Duodenal mucosa (tissue), 2 donors: ENCODE data around the gene DMD.
"Not testable (repeated sequence)": the region's sequence is repeated elsewhere in the genome, so short reads cannot be mapped to it uniquely, and the experiment has no call there.

Source experiments
- H3K27ac ChIP-seq: one replicate; pipeline ENCODE4 v1.7.0; 2013; ENCODE audit warnings: low read depth, low read length
- H3K27me3 ChIP-seq, 2 donors: one replicate each; pipeline ENCODE4 v1.7.0; 2013; ENCODE audit warnings: low read length in 2 of 2, control low read depth in 1 of 2; ENCODE audit not compliant: insufficient read depth in 2 of 2, control insufficient read depth in 1 of 2
- H3K36me3 ChIP-seq, 2 donors: one replicate each; pipeline ENCODE4 v1.7.0; 2013; ENCODE audit warnings: low read length in 2 of 2, control low read depth in 1 of 2; ENCODE audit not compliant: insufficient read depth in 2 of 2, control insufficient read depth in 1 of 2
- H3K4me1 ChIP-seq, 2 donors: one replicate each; pipeline ENCODE4 v1.7.0; 2013; ENCODE audit warnings: low read length in 2 of 2, control low read depth in 1 of 2; ENCODE audit not compliant: insufficient read depth in 2 of 2, control insufficient read depth in 1 of 2
- H3K4me3 ChIP-seq, 2 donors: one replicate each; pipeline ENCODE4 v1.7.0; 2013; ENCODE audit warnings: low read length in 2 of 2, low read depth in 1 of 2
- H3K9ac ChIP-seq, 2 donors: one replicate each; pipeline ENCODE4 v1.7.0; 2013; ENCODE audit warnings: low read length in 2 of 2, low read depth in 1 of 2
- H3K9me3 ChIP-seq, 2 donors: one replicate each; pipeline ENCODE4 v1.7.0; 2013; ENCODE audit warnings: low read length in 2 of 2, control low read depth in 1 of 2; ENCODE audit not compliant: control insufficient read depth in 1 of 2

The DMD gene

DNA sequence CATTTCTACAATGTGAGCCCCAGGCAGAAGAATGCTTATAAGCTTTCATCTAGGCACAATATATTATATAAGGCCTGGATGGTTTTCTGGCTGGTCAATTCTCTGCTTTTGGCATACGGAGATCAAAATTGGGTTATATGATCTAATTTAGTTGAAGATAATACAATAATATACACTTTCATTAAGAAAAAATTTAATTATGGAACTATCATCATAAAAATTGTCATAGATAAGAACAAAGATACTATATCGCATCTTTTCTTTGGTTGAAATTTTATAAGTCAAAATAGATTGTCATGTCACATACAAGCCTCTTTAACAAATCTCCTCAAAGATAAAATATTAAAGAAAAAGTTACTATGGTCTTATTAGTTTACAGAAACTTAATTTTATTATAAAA, 17.1 kb downstream of the DMD start:
- Histone ChIP-seq H3K9me3 (no peaks in the 10 kb centered on the region), H3K27me3 (no peaks in the 10 kb centered on the region), H3K27ac (no peak overlapping the region), H3K36me3 (no peaks in the 10 kb centered on the region), H3K4me3 (no peak overlapping the region), H3K9ac (no peak overlapping the region), H3K4me1 (no peaks in the 10 kb centered on the region)

DNA sequence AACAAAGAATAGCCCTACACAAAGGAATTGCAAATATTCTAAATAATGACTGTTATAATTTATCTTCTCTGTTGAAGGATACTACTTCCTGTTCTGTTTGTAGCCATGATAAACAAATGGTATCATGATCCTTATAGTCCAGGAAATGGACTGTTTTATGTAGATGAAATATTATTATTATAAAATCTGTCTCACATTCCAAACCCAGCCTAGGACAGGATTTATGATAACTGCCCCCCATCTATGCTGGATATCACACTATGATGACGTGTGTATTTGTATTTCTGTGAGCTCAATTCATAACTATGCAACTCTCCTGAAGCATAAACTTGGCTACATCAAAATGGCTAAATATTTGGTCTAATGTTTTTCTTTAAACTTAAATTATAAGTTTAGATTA, 21.3 kb downstream of the DMD start:
- Histone ChIP-seq H3K27ac (no peak overlapping the region), H3K9me3 (no peaks in the 10 kb centered on the region), H3K4me1 (no peaks in the 10 kb centered on the region), H3K36me3 (no peaks in the 10 kb centered on the region), H3K9ac (no peak overlapping the region), H3K27me3 (no peaks in the 10 kb centered on the region), H3K4me3 (no peak overlapping the region)

DNA sequence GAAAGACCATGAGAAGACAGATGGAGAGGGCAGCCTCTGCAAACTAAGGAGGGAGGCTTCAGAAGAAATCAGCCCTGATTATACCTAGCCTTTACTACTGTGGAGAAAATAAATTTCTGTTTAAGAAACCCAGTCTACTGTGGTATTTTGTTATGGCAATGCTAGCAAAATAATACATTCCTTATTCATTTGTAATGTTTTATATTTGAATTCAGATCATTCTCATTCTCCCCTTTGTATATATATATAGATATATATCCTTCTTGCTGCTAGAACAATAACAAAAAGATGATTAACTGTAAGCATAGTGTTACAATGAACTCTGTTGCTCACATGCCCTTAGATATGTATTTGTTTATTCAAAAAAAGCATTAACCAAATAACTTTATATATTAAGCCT, 22.5 kb downstream of the DMD start:
- Histone ChIP-seq H3K4me1 (no peaks in the 10 kb centered on the region), H3K4me3 (no peak overlapping the region), H3K9me3 (no peaks in the 10 kb centered on the region), H3K27me3 (no peaks in the 10 kb centered on the region), H3K9ac (no peak overlapping the region), H3K27ac (no peak overlapping the region), H3K36me3 (no peaks in the 10 kb centered on the region)

DNA sequence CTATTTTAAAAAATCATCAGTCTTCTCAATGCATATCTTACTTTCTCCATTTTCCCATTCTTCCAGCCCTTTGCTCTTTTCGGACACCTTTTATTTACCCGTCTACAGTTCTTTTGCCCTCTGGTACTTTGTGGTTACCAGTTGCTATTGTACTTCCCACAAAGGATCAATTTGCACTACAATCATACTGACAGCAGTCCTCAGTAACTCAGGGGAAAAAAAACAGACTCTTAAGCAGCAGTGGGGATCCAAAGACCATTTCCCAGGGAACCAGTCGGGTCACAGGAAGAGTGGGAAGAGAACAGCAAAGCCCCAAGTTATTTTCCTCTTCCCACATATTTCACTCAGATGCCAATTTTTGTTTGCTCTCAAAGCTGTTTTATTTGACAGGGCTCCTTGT, 23.1 kb downstream of the DMD start:
- no peak overlapping the region for H3K27ac ChIP-seq

DNA sequence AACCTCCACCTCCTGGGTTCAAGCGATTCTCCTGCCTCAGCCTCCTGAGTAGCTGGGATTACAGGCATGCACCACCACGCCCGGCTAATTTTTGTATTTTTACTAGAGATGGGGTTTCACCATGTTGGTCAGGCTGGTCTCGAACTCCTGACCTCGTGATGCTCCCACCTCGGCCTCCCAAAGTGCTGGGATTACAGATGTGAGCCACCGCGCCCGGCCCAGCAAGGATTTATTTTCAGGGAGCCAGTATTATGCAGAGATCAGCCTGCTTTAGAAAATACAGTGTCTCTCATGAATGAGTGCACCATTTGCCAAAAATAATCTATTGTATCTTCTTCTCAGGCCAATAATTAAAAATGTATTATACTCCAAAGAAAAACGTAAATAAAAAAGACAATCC, 26.5 kb downstream of the DMD start:
- not testable (repeated sequence) for H3K9ac ChIP-seq, H3K4me1 ChIP-seq, H3K27me3 ChIP-seq, H3K36me3 ChIP-seq, H3K9me3 ChIP-seq, H3K27ac ChIP-seq, H3K4me3 ChIP-seq

More for the DNA sequence above, 23.1 kb downstream of the DMD start:
- H3K36me3 ChIP-seq = no peaks in the 10 kb centered on the region
- H3K27me3 ChIP-seq = no peaks in the 10 kb centered on the region
- no peaks in the 10 kb centered on the region for H3K4me1 ChIP-seq
- no peaks in the 10 kb centered on the region for H3K9me3 ChIP-seq
- no peak overlapping the region for H3K4me3 ChIP-seq
- H3K9ac ChIP-seq = no peak overlapping the region

DNA sequence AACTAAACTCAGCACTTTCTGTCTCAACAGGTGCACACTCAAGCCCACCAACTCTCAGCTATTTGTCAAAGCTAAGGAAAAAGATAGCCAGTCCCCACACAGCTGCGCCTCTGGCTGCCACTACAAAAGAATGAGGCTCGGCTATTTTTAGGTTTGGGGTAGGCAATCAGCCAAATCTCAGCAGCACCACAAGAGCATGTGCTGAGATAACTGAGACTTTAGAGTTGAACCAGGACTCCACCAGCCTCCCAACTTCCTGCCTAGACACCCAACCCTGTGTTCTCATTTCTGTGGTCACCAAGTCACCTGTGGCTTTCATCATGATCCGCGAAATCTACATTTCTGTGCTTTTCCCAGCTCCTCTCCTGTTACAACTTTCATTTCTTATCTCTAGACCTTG, 28.0 kb downstream of the DMD start:
- H3K9me3 ChIP-seq = no peaks in the 10 kb centered on the region
- H3K9ac ChIP-seq = no peak overlapping the region
- no peak overlapping the region for H3K27ac ChIP-seq
- no peaks in the 10 kb centered on the region for H3K4me1 ChIP-seq
- no peaks in the 10 kb centered on the region for H3K27me3 ChIP-seq
- no peaks in the 10 kb centered on the region for H3K36me3 ChIP-seq
- no peak overlapping the region for H3K4me3 ChIP-seq

DNA sequence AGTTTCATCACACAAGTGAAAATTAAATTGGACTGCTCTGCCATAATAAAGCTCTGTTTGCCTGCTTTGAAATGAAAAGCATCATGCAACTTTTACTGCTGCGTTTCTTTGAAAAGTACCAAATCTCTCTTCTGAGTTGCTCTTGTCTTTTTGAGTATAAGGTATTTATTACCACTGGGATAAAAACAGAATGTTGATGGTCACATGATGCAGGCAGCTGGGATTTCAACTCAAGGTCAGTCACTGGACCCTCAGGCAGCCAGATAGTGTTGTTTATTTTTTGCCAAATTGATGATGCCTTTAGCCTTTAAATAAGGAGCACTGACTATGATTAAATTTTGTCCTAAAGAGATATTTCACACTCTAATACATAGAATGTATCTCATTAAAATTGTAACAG, 32.7 kb downstream of the DMD start:
- H3K9ac ChIP-seq = no peak overlapping the region
- H3K27me3 ChIP-seq = no peaks in the 10 kb centered on the region
- H3K27ac ChIP-seq = no peak overlapping the region
- H3K4me3 ChIP-seq = no peak overlapping the region
- no peaks in the 10 kb centered on the region for H3K36me3 ChIP-seq
- no peaks in the 10 kb centered on the region for H3K9me3 ChIP-seq
- no peaks in the 10 kb centered on the region for H3K4me1 ChIP-seq

DNA sequence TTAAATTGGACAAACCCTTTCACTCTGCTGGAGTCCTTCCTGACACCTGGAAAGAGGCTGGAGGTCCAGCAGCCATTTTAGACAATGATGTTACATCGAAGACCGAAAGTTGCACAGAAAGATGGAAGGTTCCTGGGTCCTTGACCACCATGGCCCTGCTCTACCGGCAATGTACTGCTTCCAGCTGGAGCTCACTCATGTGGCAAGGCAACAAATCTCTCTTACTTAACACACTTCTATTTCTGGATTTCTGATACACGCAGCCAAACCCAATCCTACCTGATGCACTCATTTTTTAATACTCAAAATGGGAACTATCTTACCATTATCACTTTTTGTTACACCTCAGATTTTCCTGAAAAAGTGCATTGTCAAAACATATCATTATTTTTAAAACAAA, 33.1 kb downstream of the DMD start:
- H3K9ac ChIP-seq = no peak overlapping the region
- no peaks in the 10 kb centered on the region for H3K9me3 ChIP-seq
- no peak overlapping the region for H3K4me3 ChIP-seq
- H3K27me3 ChIP-seq = no peaks in the 10 kb centered on the region
- no peak overlapping the region for H3K27ac ChIP-seq
- H3K36me3 ChIP-seq = no peaks in the 10 kb centered on the region
- H3K4me1 ChIP-seq = no peaks in the 10 kb centered on the region

DNA sequence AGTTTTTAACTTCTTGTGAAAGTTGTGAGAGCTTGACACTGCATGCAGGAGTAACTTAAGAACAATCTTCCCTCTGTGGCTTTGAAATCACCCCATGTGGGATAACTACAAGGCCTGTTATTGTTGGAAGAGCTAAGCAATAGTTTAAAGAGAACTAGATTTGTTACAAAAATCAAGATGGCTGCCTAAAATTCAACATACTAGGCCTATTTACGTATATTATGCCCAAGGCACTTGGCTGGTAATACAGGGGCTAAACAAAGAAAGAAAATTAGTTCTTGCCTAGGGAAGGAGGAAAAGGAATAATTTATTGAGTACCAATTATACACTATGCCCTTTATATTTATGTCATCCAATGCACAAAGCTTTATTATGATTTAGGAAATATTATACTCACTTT, 36.1 kb downstream of the DMD start:
- Histone ChIP-seq H3K27me3 (no peaks in the 10 kb centered on the region), H3K4me1 (no peaks in the 10 kb centered on the region), H3K9ac (no peak overlapping the region), H3K9me3 (no peaks in the 10 kb centered on the region), H3K36me3 (no peaks in the 10 kb centered on the region), H3K4me3 (no peak overlapping the region), H3K27ac (no peak overlapping the region)

DNA sequence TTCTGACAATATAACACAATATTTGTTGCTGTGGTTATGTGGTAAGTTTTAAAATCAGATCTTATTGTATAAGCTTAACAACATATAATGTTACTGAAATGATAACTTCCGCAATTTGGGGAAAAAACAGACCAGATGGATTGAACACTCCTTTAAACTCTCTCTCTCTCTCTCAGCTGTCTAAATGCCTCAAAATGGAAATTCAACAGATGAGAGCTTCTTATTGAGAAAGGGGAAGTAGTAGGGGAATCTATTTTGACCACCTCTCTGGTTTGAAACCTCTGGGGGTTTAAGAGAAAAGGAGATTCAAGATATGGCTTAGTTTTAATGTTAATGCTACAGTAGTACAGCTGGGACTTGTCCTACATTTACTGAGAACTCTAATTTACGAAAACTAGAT, 40.3 kb downstream of the DMD start:
- H3K4me3 ChIP-seq = no peak overlapping the region
- H3K36me3 ChIP-seq = no peaks in the 10 kb centered on the region
- no peak overlapping the region for H3K9ac ChIP-seq
- H3K4me1 ChIP-seq = no peaks in the 10 kb centered on the region
- no peaks in the 10 kb centered on the region for H3K27me3 ChIP-seq
- H3K27ac ChIP-seq = no peak overlapping the region
- no peaks in the 10 kb centered on the region for H3K9me3 ChIP-seq

DNA sequence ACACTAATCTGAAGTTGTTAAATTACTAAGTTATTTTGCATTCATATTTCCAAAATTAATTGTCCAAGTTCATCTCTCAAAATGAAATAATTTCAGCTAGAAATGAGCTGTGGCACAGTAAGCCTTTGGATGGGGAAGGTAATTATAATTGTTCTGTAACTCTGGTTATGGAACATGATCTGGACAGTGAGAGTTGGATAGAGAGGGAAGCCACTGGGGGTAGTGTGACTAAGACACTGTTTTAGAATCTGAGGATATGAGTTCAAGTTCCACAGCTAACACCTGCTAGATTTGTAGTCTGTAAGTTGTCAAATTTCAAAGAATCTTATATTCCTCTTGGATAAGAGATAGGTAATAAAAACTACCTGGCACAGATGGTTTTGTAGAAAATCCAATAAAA, 49.5 kb downstream of the DMD start:
- no peak overlapping the region for H3K27ac ChIP-seq
- H3K27me3 ChIP-seq = no peaks in the 10 kb centered on the region
- H3K9me3 ChIP-seq = no peaks in the 10 kb centered on the region
- H3K9ac ChIP-seq = no peak overlapping the region
- no peaks in the 10 kb centered on the region for H3K36me3 ChIP-seq
- no peak overlapping the region for H3K4me3 ChIP-seq
- no peaks in the 10 kb centered on the region for H3K4me1 ChIP-seq
